ENCODE measurements around the gene ARID1B. TPM values are rescaled to one million over a fixed set of nuclear protein-coding genes. Genes with fewer than 3 reads are reported as not detected.

Gene ARID1B
- total RNA-seq, 1 experiment from 2014 or later: 91.7 TPM

DNA sequence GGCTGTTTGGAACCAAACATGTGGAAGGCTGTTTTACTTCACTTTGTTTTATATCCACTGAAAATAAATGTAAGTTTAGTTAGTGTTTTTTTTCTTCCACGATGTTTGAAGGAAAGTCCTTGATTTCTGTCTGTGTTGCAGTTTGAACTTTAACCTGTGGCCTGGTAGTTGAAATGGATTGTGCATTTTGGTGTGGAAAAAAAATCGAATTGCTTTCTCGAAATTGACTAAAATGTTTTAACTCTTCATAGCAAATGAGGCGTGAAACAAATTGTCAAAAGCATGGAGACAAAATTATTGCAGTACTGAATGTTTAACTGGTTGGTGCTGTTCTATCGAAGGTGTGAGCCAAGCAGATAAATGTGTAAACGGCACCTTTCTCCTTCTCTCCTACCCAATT is 24.5 kb downstream of the ARID1B start:
- H3K27me3 ChIP-seq (ENCODE audit: control insufficient read depth, insufficient read depth, low read length): no peaks in the 10 kb centered on the region
- no TSS peak for BruUV-seq (replicated peaks)
- peaks cover 7% of the 10 kb centered on the region; the same call in 1 of the 2 replicates for H3K4me1 ChIP-seq (ENCODE audit: control insufficient read depth, insufficient read depth, low read length)
- ChIA-PET CTCF (no interaction called here), POLR2A (interaction anchor here (0.7 kb wide), 1 partner anchor 131 kb away, joined by 15 read pairs; no protein-coding TSS in a partner anchor)
- no peak overlapping the region for H3K4me3 ChIP-seq (ENCODE audit: low read depth in 2 of 2, low read length in 2 of 2)
- intact Hi-C loops (cut with micrococcal nuclease; ENCODE audit: unreplicated experiment): no loop called here
- H3K9me3 ChIP-seq (ENCODE audit: control insufficient read depth, insufficient read depth, low read depth, low read length): no peaks in the 10 kb centered on the region
- no peak overlapping the region for H3K27ac ChIP-seq (ENCODE audit: low read length)
- in situ Hi-C loops (cut with HindIII; ENCODE audit: low pct_unique_long_range_greater_than_20kb, low sequenced_read_pairs): no loop called here
- DNase-seq (ENCODE audit: low read depth, low spot score) (no peak), ATAC-seq (no peak)
- no peaks in the 10 kb centered on the region for H3K36me3 ChIP-seq (ENCODE audit: control insufficient read depth, insufficient read depth, low read length)
- TF ChIP-seq, protein P1, sequence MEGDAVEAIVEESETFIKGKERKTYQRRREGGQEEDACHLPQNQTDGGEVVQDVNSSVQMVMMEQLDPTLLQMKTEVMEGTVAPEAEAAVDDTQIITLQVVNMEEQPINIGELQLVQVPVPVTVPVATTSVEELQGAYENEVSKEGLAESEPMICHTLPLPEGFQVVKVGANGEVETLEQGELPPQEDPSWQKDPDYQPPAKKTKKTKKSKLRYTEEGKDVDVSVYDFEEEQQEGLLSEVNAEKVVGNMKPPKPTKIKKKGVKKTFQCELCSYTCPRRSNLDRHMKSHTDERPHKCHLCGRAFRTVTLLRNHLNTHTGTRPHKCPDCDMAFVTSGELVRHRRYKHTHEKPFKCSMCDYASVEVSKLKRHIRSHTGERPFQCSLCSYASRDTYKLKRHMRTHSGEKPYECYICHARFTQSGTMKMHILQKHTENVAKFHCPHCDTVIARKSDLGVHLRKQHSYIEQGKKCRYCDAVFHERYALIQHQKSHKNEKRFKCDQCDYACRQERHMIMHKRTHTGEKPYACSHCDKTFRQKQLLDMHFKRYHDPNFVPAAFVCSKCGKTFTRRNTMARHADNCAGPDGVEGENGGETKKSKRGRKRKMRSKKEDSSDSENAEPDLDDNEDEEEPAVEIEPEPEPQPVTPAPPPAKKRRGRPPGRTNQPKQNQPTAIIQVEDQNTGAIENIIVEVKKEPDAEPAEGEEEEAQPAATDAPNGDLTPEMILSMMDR (IDR thresholded peaks at IDR 0.05): no peak
- no peak for TF ChIP-seq SIN3A (IDR thresholded peaks at IDR 0.05; ENCODE audit: borderline replicate concordance, insufficient read depth, low read depth, low read length)
- no peak for TF ChIP-seq POLR2AphosphoS5 (IDR thresholded peaks at IDR 0.05; ENCODE audit: low read depth, low read length)
- TF ChIP-seq, protein P2, sequence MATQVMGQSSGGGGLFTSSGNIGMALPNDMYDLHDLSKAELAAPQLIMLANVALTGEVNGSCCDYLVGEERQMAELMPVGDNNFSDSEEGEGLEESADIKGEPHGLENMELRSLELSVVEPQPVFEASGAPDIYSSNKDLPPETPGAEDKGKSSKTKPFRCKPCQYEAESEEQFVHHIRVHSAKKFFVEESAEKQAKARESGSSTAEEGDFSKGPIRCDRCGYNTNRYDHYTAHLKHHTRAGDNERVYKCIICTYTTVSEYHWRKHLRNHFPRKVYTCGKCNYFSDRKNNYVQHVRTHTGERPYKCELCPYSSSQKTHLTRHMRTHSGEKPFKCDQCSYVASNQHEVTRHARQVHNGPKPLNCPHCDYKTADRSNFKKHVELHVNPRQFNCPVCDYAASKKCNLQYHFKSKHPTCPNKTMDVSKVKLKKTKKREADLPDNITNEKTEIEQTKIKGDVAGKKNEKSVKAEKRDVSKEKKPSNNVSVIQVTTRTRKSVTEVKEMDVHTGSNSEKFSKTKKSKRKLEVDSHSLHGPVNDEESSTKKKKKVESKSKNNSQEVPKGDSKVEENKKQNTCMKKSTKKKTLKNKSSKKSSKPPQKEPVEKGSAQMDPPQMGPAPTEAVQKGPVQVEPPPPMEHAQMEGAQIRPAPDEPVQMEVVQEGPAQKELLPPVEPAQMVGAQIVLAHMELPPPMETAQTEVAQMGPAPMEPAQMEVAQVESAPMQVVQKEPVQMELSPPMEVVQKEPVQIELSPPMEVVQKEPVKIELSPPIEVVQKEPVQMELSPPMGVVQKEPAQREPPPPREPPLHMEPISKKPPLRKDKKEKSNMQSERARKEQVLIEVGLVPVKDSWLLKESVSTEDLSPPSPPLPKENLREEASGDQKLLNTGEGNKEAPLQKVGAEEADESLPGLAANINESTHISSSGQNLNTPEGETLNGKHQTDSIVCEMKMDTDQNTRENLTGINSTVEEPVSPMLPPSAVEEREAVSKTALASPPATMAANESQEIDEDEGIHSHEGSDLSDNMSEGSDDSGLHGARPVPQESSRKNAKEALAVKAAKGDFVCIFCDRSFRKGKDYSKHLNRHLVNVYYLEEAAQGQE (IDR thresholded peaks at IDR 0.05; ENCODE audit: insufficient read depth in 1 of 2, low read depth in 2 of 2, low read length in 1 of 2): no peak
- no peak for TF ChIP-seq TCF7L2 (IDR thresholded peaks at IDR 0.05; ENCODE audit: low read depth, low read length)

DNA sequence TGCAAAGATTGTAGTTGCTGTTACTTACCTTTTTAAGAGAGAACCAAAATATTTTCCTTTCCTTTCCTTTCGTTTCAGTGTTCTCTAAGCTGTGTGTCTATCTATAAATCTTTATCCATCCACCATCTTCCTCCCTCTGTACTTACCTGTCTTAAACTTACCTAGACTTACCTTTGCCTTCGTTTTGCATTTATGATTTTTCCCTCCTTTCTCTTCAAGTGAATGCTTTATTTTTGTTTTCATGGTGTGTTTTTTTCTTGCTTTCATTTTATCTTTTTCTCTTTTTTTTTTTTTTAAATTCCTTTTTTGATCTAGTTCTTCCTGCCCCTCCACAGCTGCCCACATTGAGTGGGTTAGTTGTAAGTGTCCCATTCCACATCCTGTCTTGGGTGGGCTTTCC is 26.2 kb downstream of the ARID1B start:
- POLR2A ChIA-PET: interaction anchor here (0.5 to 0.6 kb wide), 2 partner anchors 67 to 128 kb away, joined by 4 to 12 read pairs; no protein-coding TSS in a partner anchor
- Histone ChIP-seq H3K27me3 (ENCODE audit: control insufficient read depth, insufficient read depth, low read length) (no peaks in the 10 kb centered on the region), H3K9me3 (ENCODE audit: control insufficient read depth, insufficient read depth, low read depth, low read length) (no peaks in the 10 kb centered on the region), H3K4me3 (ENCODE audit: low read depth in 2 of 2, low read length in 2 of 2) (no peak overlapping the region), H3K4me1 (ENCODE audit: control insufficient read depth, insufficient read depth, low read length) (peaks cover 13% of the 10 kb centered on the region), H3K27ac (ENCODE audit: low read length) (no peak overlapping the region), H3K36me3 (ENCODE audit: control insufficient read depth, insufficient read depth, low read length) (no peaks in the 10 kb centered on the region)
- CTCF ChIA-PET: no interaction called here
- TF ChIP-seq, protein P2 (IDR thresholded peaks at IDR 0.05; ENCODE audit: insufficient read depth in 1 of 2, low read depth in 2 of 2, low read length in 1 of 2): no peak
- no peak for TF ChIP-seq TCF7L2 (IDR thresholded peaks at IDR 0.05; ENCODE audit: low read depth, low read length)
- TF ChIP-seq SIN3A (IDR thresholded peaks at IDR 0.05; ENCODE audit: borderline replicate concordance, insufficient read depth, low read depth, low read length): no peak
- TF ChIP-seq, protein P1 (IDR thresholded peaks at IDR 0.05): no peak
- no peak for TF ChIP-seq POLR2AphosphoS5 (IDR thresholded peaks at IDR 0.05; ENCODE audit: low read depth, low read length)
- DNase-seq (ENCODE audit: low read depth, low spot score) (no peak), ATAC-seq (no peak)
- in situ Hi-C loops (cut with HindIII; ENCODE audit: low pct_unique_long_range_greater_than_20kb, low sequenced_read_pairs) (no loop called here), intact Hi-C loops (cut with micrococcal nuclease; ENCODE audit: unreplicated experiment) (no loop called here)
- BruUV-seq (replicated peaks): TSS peak; percentile 26
